Measurements from ENCODE around the gene TCF7L2. TPM values are rescaled to one million over a fixed set of nuclear protein-coding genes. Genes with fewer than 3 reads are reported as not detected.

The TCF7L2 gene
- polyA plus RNA-seq, 1 donor from 2014 or later = 1.7 TPM

GRCh38 chr10:113122947-113123346 lies 172.9 kb downstream of the TCF7L2 start:
- Histone ChIP-seq H3K4me3 (ENCODE audit: low read length) (no peak overlapping the region), H3K27me3 (ENCODE audit: insufficient read depth, low read depth, low read length) (peaks cover 27% of the 10 kb centered on the region), H3K9me2 (ENCODE audit: insufficient read depth, low read length) (no peaks in the 10 kb centered on the region), H3K4me2 (ENCODE audit: low read length) (no peak overlapping the region), H4K20me1 (ENCODE audit: insufficient read depth) (no peaks in the 10 kb centered on the region), H3K36me3 (ENCODE audit: insufficient read depth, low read length) (no peaks in the 10 kb centered on the region), H2AFZ (ENCODE audit: low read depth, low read length) (no peak overlapping the region), H3K27ac (ENCODE audit: low read length) (no peak overlapping the region), H3K79me2 (replicated peaks; ENCODE audit: insufficient read depth, low read length) (peaks cover 13% of the 10 kb centered on the region), H3K9ac (ENCODE audit: low read length) (no peak overlapping the region), H3F3A (ENCODE audit: insufficient read depth, low read length, poor library complexity, severe bottlenecking) (no peaks in the 10 kb centered on the region), H3K9me3 (ENCODE audit: low read length) (no peaks in the 10 kb centered on the region)
- TF ChIP-seq MXI1 (conservative IDR thresholded peaks at IDR 0.05; ENCODE audit: poor library complexity, severe bottlenecking) (no peak), RAD21 (conservative IDR thresholded peaks at IDR 0.05) (no peak), POLR2AphosphoS5 (IDR thresholded peaks at IDR 0.05) (no peak), EZH2 (IDR thresholded peaks at IDR 0.05; ENCODE audit: borderline replicate concordance, insufficient read depth, low read length, poor library complexity, severe bottlenecking) (no peak), EP300 (conservative IDR thresholded peaks at IDR 0.05; ENCODE audit: poor library complexity, severe bottlenecking) (no peak), TAF1 (IDR thresholded peaks at IDR 0.05; ENCODE audit: low read depth) (no peak), SMC3 (conservative IDR thresholded peaks at IDR 0.05; ENCODE audit: poor library complexity) (no peak)
- TF ChIP-seq, protein P1, sequence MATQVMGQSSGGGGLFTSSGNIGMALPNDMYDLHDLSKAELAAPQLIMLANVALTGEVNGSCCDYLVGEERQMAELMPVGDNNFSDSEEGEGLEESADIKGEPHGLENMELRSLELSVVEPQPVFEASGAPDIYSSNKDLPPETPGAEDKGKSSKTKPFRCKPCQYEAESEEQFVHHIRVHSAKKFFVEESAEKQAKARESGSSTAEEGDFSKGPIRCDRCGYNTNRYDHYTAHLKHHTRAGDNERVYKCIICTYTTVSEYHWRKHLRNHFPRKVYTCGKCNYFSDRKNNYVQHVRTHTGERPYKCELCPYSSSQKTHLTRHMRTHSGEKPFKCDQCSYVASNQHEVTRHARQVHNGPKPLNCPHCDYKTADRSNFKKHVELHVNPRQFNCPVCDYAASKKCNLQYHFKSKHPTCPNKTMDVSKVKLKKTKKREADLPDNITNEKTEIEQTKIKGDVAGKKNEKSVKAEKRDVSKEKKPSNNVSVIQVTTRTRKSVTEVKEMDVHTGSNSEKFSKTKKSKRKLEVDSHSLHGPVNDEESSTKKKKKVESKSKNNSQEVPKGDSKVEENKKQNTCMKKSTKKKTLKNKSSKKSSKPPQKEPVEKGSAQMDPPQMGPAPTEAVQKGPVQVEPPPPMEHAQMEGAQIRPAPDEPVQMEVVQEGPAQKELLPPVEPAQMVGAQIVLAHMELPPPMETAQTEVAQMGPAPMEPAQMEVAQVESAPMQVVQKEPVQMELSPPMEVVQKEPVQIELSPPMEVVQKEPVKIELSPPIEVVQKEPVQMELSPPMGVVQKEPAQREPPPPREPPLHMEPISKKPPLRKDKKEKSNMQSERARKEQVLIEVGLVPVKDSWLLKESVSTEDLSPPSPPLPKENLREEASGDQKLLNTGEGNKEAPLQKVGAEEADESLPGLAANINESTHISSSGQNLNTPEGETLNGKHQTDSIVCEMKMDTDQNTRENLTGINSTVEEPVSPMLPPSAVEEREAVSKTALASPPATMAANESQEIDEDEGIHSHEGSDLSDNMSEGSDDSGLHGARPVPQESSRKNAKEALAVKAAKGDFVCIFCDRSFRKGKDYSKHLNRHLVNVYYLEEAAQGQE (IDR thresholded peaks at IDR 0.05; ENCODE audit: borderline replicate concordance) = no peak
- TF ChIP-seq, protein P2, sequence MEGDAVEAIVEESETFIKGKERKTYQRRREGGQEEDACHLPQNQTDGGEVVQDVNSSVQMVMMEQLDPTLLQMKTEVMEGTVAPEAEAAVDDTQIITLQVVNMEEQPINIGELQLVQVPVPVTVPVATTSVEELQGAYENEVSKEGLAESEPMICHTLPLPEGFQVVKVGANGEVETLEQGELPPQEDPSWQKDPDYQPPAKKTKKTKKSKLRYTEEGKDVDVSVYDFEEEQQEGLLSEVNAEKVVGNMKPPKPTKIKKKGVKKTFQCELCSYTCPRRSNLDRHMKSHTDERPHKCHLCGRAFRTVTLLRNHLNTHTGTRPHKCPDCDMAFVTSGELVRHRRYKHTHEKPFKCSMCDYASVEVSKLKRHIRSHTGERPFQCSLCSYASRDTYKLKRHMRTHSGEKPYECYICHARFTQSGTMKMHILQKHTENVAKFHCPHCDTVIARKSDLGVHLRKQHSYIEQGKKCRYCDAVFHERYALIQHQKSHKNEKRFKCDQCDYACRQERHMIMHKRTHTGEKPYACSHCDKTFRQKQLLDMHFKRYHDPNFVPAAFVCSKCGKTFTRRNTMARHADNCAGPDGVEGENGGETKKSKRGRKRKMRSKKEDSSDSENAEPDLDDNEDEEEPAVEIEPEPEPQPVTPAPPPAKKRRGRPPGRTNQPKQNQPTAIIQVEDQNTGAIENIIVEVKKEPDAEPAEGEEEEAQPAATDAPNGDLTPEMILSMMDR (IDR thresholded peaks at IDR 0.05; ENCODE audit: poor library complexity, severe bottlenecking) = no peak

DNA sequence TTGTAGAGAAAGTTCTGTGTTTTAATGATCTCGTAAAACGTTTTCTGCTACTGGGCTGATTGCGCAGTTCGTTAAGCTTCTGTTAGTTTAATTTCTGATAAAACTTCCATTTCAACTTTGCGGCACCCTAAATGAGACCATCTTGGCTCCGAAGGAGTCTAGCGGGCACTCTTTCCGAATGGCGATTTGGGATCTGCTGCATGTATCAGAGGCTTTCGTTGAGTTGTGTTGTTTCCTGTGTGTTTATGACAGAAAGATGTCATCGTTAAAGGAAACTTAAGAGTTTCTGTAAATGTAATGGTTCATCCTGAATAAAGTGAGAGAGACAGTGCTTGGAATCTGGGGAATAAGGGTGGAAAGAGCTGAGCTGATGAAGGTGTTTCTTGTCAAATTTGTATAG lies 174.7 kb downstream of the TCF7L2 start:
- Histone ChIP-seq H3K27me3 (ENCODE audit: insufficient read depth, low read depth, low read length) (peaks cover 40% of the 10 kb centered on the region), H3F3A (ENCODE audit: insufficient read depth, low read length, poor library complexity, severe bottlenecking) (no peaks in the 10 kb centered on the region), H3K9ac (ENCODE audit: low read length) (no peak overlapping the region), H3K79me2 (replicated peaks; ENCODE audit: insufficient read depth, low read length) (peaks cover 13% of the 10 kb centered on the region), H2AFZ (ENCODE audit: low read depth, low read length) (no peak overlapping the region), H4K20me1 (ENCODE audit: insufficient read depth) (no peaks in the 10 kb centered on the region), H3K27ac (ENCODE audit: low read length) (no peak overlapping the region), H3K4me2 (ENCODE audit: low read length) (no peak overlapping the region), H3K9me2 (ENCODE audit: insufficient read depth, low read length) (no peaks in the 10 kb centered on the region), H3K9me3 (ENCODE audit: low read length) (no peaks in the 10 kb centered on the region), H3K36me3 (ENCODE audit: insufficient read depth, low read length) (no peaks in the 10 kb centered on the region), H3K4me3 (ENCODE audit: low read length) (no peak overlapping the region)
- no peak for TF ChIP-seq POLR2AphosphoS5 (IDR thresholded peaks at IDR 0.05)
- no peak for TF ChIP-seq MXI1 (conservative IDR thresholded peaks at IDR 0.05; ENCODE audit: poor library complexity, severe bottlenecking)
- TF ChIP-seq EZH2 (IDR thresholded peaks at IDR 0.05; ENCODE audit: borderline replicate concordance, insufficient read depth, low read length, poor library complexity, severe bottlenecking) = no peak
- TF ChIP-seq SMC3 (conservative IDR thresholded peaks at IDR 0.05; ENCODE audit: poor library complexity) = no peak
- no peak for TF ChIP-seq RAD21 (conservative IDR thresholded peaks at IDR 0.05)
- TF ChIP-seq TAF1 (IDR thresholded peaks at IDR 0.05; ENCODE audit: low read depth) = no peak
- TF ChIP-seq, protein P1 (IDR thresholded peaks at IDR 0.05; ENCODE audit: borderline replicate concordance) = no peak
- TF ChIP-seq EP300 (conservative IDR thresholded peaks at IDR 0.05; ENCODE audit: poor library complexity, severe bottlenecking) = no peak
- TF ChIP-seq, protein P2 (IDR thresholded peaks at IDR 0.05; ENCODE audit: poor library complexity, severe bottlenecking) = no peak
